ENCODE results near the gene SLC25A43.

Gene SLC25A43

GRCh38 chrX:119500061-119500800 is 101.1 kb downstream of the SLC25A43 start:
- no peak for DNase-seq (ENCODE audit: low read depth in 2 of 2)

GRCh38 chrX:119501511-119502148 is 102.5 kb downstream of the SLC25A43 start:
- no peak for DNase-seq (ENCODE audit: low read depth in 2 of 2)

DNA sequence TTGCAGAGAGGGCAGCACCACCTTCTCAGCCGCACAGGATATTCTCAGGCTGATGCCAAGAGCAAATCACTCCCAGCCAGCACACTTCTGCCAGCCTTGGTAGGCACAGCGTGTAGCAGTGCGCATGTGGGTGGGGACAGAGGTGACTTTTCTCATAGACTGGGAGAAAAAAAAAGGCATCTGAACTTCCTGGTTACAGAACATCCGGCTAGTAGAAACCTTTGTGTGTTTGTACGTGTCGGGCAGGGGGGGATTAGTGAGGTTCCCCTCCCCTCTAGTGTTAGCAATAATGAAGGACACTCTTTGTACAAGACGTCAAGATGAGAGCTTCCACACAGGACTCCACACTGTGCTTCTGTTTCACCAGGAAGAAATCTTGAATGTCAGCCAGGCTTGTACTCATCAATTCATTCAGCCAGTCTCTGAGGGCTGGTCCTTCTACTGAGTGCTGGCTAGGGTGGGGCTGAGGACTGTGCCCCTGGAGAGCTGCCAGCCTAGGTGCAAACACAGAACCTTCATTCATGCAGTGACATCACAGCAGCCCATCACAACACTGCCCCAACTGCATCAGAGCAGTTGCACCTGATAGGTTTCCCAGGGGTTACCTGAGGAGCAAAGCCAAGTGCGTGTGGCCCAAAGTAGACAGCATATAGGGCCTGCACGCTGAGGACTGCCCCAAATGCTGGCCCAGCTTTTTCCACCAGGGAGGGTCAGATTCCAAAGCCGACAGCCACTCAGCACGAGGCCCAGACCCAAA is 103.8 kb downstream of the SLC25A43 start:
- no peak for DNase-seq (ENCODE audit: low read depth in 2 of 2)

- DNase-seq (ENCODE audit: low read depth in 2 of 2), result no peak
Observed at GRCh38 chrX:119503484-119503861, 104.3 kb downstream of the SLC25A43 start.

Measured in stimulated activated CD4-positive, alpha-beta T cell treated with anti-CD3 and anti-CD28 coated beads, Interleukin-1b, Interleukin-23, amount 100 ng/mL, for 1 hour (primary cell).